ENCODE results near the gene TRANK1.

- TF ChIP-seq ZNF274 (IDR thresholded peaks at IDR 0.05; ENCODE audit: low read depth, low read length) (no peak), YY1 (IDR thresholded peaks at IDR 0.05; ENCODE audit: insufficient read depth, insufficient read length) (no peak)
Observed at GRCh38 chr3:36877930-36878685, 66.7 kb downstream of the TRANK1 start.

All from NT2/D1 (cell line).